ENCODE results near the gene POU4F3.

- TF ChIP-seq, protein P1, sequence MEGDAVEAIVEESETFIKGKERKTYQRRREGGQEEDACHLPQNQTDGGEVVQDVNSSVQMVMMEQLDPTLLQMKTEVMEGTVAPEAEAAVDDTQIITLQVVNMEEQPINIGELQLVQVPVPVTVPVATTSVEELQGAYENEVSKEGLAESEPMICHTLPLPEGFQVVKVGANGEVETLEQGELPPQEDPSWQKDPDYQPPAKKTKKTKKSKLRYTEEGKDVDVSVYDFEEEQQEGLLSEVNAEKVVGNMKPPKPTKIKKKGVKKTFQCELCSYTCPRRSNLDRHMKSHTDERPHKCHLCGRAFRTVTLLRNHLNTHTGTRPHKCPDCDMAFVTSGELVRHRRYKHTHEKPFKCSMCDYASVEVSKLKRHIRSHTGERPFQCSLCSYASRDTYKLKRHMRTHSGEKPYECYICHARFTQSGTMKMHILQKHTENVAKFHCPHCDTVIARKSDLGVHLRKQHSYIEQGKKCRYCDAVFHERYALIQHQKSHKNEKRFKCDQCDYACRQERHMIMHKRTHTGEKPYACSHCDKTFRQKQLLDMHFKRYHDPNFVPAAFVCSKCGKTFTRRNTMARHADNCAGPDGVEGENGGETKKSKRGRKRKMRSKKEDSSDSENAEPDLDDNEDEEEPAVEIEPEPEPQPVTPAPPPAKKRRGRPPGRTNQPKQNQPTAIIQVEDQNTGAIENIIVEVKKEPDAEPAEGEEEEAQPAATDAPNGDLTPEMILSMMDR (IDR thresholded peaks at IDR 0.05), result no peak
- TF ChIP-seq EP300 (IDR thresholded peaks at IDR 0.05) (no peak), POLR2A (IDR thresholded peaks at IDR 0.05) (no peak)
Observed at GRCh38 chr5:146338774-146339714, at the start of gene POU4F3.

Data from stomach (tissue), 4 donors.